GM12892 (cell line): ENCODE measurements around the gene UBA52.

Experiments
- POLR2A ChIP-seq: IDR thresholded peaks from 2 replicates; pipeline ENCODE4 v1.6.1; 2011; ENCODE audit warnings: low read depth, low read length, control low read depth
- TAF1 ChIP-seq: IDR thresholded peaks from 2 replicates; pipeline ENCODE4 v1.6.1; 2011; ENCODE audit warnings: low read depth, mild to moderate bottlenecking, control low read depth, low read length, borderline replicate concordance

GRCh38 chr19:18562086-18562485 is 9.6 kb upstream of the UBA52 start:
- TF ChIP-seq POLR2A: no peak
- no peak for TF ChIP-seq TAF1
